A673 (cell line): ENCODE data around the gene BHMT2. TPM values are rescaled to one million over a fixed set of nuclear protein-coding genes. Genes with fewer than 3 reads are reported as not detected.

Experiments used
- BruUV-seq: library from RNA; stranded (reverse); fragments of 400-500 nt; replicated peaks from 2 replicates; lab custom pipeline; 2021; lab: Mats Ljungman, UMichigan
- CTCF ChIA-PET: fragments of 300-600 bp; sonication (Branson Sonifier 250); formaldehyde crosslinking; loops from one replicate; lab custom pipeline; 2022; ENCODE audit warnings: antibody characterized with exemption; lab: Charles Lee
- POLR2A ChIA-PET: fragments of 300-600 bp; sonication (Branson Sonifier 250); formaldehyde crosslinking; loops from one replicate; lab custom pipeline; 2022; ENCODE audit warnings: antibody characterized with exemption; ENCODE audit not compliant: low non-redundant PET; lab: Charles Lee
- DNase-seq: peaks from one replicate; pipeline ENCODE4 v3.0.0-alpha.2; 2015; ENCODE audit warnings: low spot score
- H3K27ac ChIP-seq: fragments of 200-600 bp; sonication (generic); 2 replicates; pipeline ENCODE4 v1.5.1; 2016; ENCODE audit warnings: mixed run types, low read depth, mild to moderate bottlenecking, mixed read lengths, antibody characterized with exemption, low read length; ENCODE audit not compliant: poor library complexity, severe bottlenecking
- H3K27me3 ChIP-seq: fragments of 200-600 bp; sonication (generic); replicated peaks from 2 replicates; pipeline ENCODE4 v1.6.1; 2017; ENCODE audit warnings: mixed run types, low read depth, mild to moderate bottlenecking, mixed read lengths, antibody characterized with exemption, low read length; ENCODE audit not compliant: insufficient read depth, poor library complexity
- H3K36me3 ChIP-seq: fragments of 200-600 bp; sonication (generic); 2 replicates; pipeline ENCODE4 v1.6.1; 2016; ENCODE audit warnings: mixed run types, mild to moderate bottlenecking, mixed read lengths, antibody characterized with exemption, low read length; ENCODE audit not compliant: insufficient read depth, poor library complexity, severe bottlenecking
- H3K4me1 ChIP-seq: fragments of 200-600 bp; sonication (generic); 2 replicates; pipeline ENCODE4 v1.6.1; 2017; ENCODE audit warnings: mixed run types, mild to moderate bottlenecking, mixed read lengths, antibody characterized with exemption, low read length; ENCODE audit not compliant: insufficient read depth, poor library complexity, severe bottlenecking
- H3K4me3 ChIP-seq: fragments of 200-600 bp; sonication (generic); 2 replicates; pipeline ENCODE4 v1.5.1; 2016; ENCODE audit warnings: low read depth, mixed run types, mild to moderate bottlenecking, mixed read lengths, low read length; ENCODE audit not compliant: poor library complexity, severe bottlenecking
- H3K9me3 ChIP-seq: fragments of 200-600 bp; sonication (generic); 2 replicates; pipeline ENCODE4 v1.6.1; 2016; ENCODE audit warnings: mixed run types, low read depth, mild to moderate bottlenecking, mixed read lengths, antibody characterized with exemption, low read length; ENCODE audit not compliant: poor library complexity, severe bottlenecking
- CTCF ChIP-seq: fragments of 300-800, 200-600 bp; sonication (generic); conservative IDR thresholded peaks from 2 replicates; pipeline ENCODE4 v1.5.1; 2017; ENCODE audit warnings: low read depth, mild to moderate bottlenecking, antibody characterized with exemption, low read length, moderate library complexity, mixed read lengths
- EZH2 ChIP-seq: fragments of 200-600 bp; sonication (generic); IDR thresholded peaks from 2 replicates; pipeline ENCODE4 v1.6.1; 2017; ENCODE audit warnings: borderline replicate concordance, low read depth, mild to moderate bottlenecking, mixed read lengths, antibody characterized with exemption, low read length; ENCODE audit not compliant: poor library complexity, severe bottlenecking
- intact Hi-C: fragments of 100-400 bp; cut with micrococcal nuclease; formaldehyde crosslinking; loops from one replicate; pipeline ENCODE4 v1.10.0; 2022; ENCODE audit not compliant: unreplicated experiment
- total RNA-seq: library from RNA; stranded (reverse); gene quantifications from 2 replicates; pipeline ENCODE4 v1.2.3, GENCODE V29; 2021

The BHMT2 gene
- total RNA-seq, 1 experiment from 2014 or later = 0.19 TPM

DNA sequence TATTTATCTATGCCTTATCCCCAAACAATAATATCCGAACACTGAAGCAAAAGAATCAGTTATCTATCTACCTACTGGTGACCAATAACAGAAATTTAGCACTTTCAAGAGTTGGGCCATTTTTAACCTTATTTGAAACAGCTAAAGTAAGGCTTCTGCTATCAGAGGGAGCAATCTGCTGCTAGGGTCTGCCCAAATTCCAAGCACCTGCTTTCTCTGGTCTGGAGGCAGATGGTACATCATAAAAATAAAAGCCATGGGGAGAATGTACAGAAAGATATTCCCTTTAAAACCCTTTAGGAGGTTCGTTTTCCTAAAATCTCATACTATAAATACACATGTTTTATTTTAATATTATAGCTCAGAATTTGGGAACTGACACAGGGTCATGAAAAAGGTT, 46.8 kb upstream of the BHMT2 start:
- no TSS peak for BruUV-seq
- H3K27me3 ChIP-seq = peaks cover 6% of the 10 kb centered on the region
- no peaks in the 10 kb centered on the region for H3K9me3 ChIP-seq
- intact Hi-C loops = loop anchor here (5.0 to 10.0 kb wide), 4 partner anchors 180 to 835 kb away; no protein-coding TSS in a partner anchor
- no peak for TF ChIP-seq EZH2
- no peak overlapping the region for H3K4me3 ChIP-seq
- ChIA-PET CTCF (interaction anchor here (2.9 to 5.7 kb wide), 2 partner anchors 110 to 1060 kb away, joined by 23 to 53 read pairs; no protein-coding TSS in a partner anchor), POLR2A (no interaction called here)
- H3K36me3 ChIP-seq = no peaks in the 10 kb centered on the region
- H3K27ac ChIP-seq = no peak overlapping the region
- no peak for DNase-seq
- H3K4me1 ChIP-seq = peaks cover 10% of the 10 kb centered on the region

- CTCF ChIA-PET = interaction anchor here (0.8 to 5.7 kb wide), 3 partner anchors 15 to 1060 kb away, joined by 3 to 53 read pairs (median 23); no protein-coding TSS in a partner anchor
- H3K4me1 ChIP-seq = peaks cover 10% of the 10 kb centered on the region
- H3K36me3 ChIP-seq = no peaks in the 10 kb centered on the region
- POLR2A ChIA-PET = no interaction called here
- H3K27ac ChIP-seq = no peak overlapping the region
- no TSS peak for BruUV-seq
- DNase-seq = no peak
- H3K27me3 ChIP-seq = peaks cover 6% of the 10 kb centered on the region
- TF ChIP-seq EZH2 (no peak), CTCF (no peak)
- no peak overlapping the region for H3K4me3 ChIP-seq
- intact Hi-C loops = loop anchor here (5.0 to 10.0 kb wide), 4 partner anchors 179 to 834 kb away; no protein-coding TSS in a partner anchor
- no peaks in the 10 kb centered on the region for H3K9me3 ChIP-seq
These were observed 46.2 kb upstream of the BHMT2 start for GRCh38 chr5:79023348-79023747.

- POLR2A ChIA-PET = no interaction called here
- H3K27me3 ChIP-seq = no peaks in the 10 kb centered on the region
- DNase-seq = no peak
- H3K36me3 ChIP-seq = no peaks in the 10 kb centered on the region
- intact Hi-C loops = loop anchor here (2.0 to 10.0 kb wide), 5 partner anchors 178 to 1059 kb away; no protein-coding TSS in a partner anchor
- no peaks in the 10 kb centered on the region for H3K9me3 ChIP-seq
- no peak overlapping the region for H3K27ac ChIP-seq
- H3K4me3 ChIP-seq = no peak overlapping the region
- peaks cover 10% of the 10 kb centered on the region for H3K4me1 ChIP-seq
- CTCF ChIA-PET = interaction anchor here (0.8 to 5.7 kb wide), 2 partner anchors 15 to 109 kb away, joined by 3 to 53 read pairs; no protein-coding TSS in a partner anchor
- BruUV-seq = no TSS peak
- TF ChIP-seq CTCF = no peak
- no peak for TF ChIP-seq EZH2
These were observed 45.6 kb upstream of the BHMT2 start for GRCh38 chr5:79023947-79024346.
